WERI-Rb-1 (cell line): ENCODE data around the gene RHOG.

Source experiments
- DNase-seq: peaks from one replicate; pipeline ENCODE4 v3.0.0-alpha.2; 2020
- H3K27ac ChIP-seq: fragments of 250-450 bp; sonication (Bioruptor Pico); 2 replicates; pipeline ENCODE4 v1.5.1; 2020; ENCODE audit warnings: mild to moderate bottlenecking, moderate library complexity
- H3K27me3 ChIP-seq: fragments of 250-450 bp; sonication (Bioruptor Pico); 2 replicates; pipeline ENCODE4 v1.5.1; 2021; ENCODE audit warnings: mild to moderate bottlenecking, low read depth, moderate library complexity; ENCODE audit not compliant: insufficient read depth, severe bottlenecking
- H3K36me3 ChIP-seq: fragments of 250-450 bp; sonication (Bioruptor Pico); 2 replicates; pipeline ENCODE4 v1.5.1; 2020; ENCODE audit warnings: mild to moderate bottlenecking, moderate library complexity
- H3K4me3 ChIP-seq: 2 replicates; pipeline ENCODE4 v1.5.1; 2011; ENCODE audit warnings: low read depth, mild to moderate bottlenecking, control low read depth, low read length
- H3K9me3 ChIP-seq: fragments of 250-450 bp; sonication (Bioruptor Pico); 2 replicates; pipeline ENCODE4 v1.5.1; 2021; ENCODE audit warnings: mild to moderate bottlenecking, moderate library complexity; ENCODE audit not compliant: severe bottlenecking
- TF ChIP-seq, protein P1 (sequence below): IDR thresholded peaks from 2 replicates; pipeline ENCODE4 v1.5.1; 2011; ENCODE audit warnings: low read depth, mild to moderate bottlenecking, control low read depth, inconsistent platforms, low read length

Gene RHOG

DNA sequence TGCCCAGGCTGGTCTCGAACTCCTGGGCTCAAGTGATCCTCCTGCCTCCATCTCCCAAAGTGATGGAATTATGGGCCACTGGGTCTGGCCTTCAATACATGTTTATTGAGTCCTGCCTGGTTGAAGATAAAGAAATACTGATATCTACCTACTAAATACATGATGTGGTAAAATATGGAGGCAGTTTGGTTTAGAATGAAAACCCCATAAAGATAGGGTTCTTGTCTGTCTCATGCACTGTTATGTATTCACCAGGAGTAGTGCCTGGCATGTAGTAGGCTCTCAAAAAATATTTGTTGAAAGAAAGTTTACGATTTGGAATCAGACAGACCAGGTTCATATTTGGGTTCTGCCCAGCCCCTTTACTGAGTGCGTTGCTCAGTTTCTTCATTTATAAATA lies 35.9 kb upstream of the RHOG start:
- no peaks in the 10 kb centered on the region for H3K27me3 ChIP-seq
- H3K27ac ChIP-seq = no peak overlapping the region

DNA sequence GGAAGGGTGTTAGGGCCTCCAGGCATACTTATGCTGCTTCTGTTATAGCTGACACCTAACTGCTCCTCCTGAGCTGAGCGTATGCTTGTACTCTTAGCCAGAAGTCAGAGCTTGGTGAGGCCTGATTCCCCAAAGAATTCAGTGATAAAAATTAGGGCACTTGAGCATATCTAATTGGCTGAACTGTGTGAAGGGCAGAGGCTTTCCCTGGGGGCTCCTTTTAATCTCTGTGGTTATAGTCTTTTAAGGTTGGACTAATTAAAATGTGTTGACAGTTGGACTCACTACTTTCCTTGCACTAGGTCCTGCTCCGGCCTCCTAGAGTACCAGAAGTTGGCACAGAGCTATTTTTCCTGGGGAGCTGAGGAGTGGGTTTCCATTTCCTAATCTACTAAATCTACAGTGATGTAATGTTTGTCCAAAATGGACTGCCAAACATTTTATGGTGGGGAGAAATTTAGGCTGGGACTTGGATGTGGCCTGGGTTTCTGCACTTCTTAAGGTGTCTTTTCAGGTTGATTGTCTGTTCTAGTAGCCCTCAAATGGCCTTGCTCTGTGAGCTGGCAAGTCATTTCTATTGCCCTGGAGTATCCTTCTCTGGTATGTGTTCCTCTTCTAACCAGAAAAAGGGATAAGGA lies 33.1 kb upstream of the RHOG start:
- Histone ChIP-seq H3K27ac (no peak overlapping the region), H3K4me3 (no peak overlapping the region), H3K36me3 (no peaks in the 10 kb centered on the region), H3K9me3 (no peaks in the 10 kb centered on the region), H3K27me3 (no peaks in the 10 kb centered on the region)
- no peak for DNase-seq
- TF ChIP-seq, protein P1, sequence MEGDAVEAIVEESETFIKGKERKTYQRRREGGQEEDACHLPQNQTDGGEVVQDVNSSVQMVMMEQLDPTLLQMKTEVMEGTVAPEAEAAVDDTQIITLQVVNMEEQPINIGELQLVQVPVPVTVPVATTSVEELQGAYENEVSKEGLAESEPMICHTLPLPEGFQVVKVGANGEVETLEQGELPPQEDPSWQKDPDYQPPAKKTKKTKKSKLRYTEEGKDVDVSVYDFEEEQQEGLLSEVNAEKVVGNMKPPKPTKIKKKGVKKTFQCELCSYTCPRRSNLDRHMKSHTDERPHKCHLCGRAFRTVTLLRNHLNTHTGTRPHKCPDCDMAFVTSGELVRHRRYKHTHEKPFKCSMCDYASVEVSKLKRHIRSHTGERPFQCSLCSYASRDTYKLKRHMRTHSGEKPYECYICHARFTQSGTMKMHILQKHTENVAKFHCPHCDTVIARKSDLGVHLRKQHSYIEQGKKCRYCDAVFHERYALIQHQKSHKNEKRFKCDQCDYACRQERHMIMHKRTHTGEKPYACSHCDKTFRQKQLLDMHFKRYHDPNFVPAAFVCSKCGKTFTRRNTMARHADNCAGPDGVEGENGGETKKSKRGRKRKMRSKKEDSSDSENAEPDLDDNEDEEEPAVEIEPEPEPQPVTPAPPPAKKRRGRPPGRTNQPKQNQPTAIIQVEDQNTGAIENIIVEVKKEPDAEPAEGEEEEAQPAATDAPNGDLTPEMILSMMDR = no peak

More for the DNA sequence above, 35.9 kb upstream of the RHOG start:
- H3K36me3 ChIP-seq = no peaks in the 10 kb centered on the region
- no peak for DNase-seq
- TF ChIP-seq, protein P1 = no peak
- no peaks in the 10 kb centered on the region for H3K9me3 ChIP-seq
- no peak overlapping the region for H3K4me3 ChIP-seq

DNA sequence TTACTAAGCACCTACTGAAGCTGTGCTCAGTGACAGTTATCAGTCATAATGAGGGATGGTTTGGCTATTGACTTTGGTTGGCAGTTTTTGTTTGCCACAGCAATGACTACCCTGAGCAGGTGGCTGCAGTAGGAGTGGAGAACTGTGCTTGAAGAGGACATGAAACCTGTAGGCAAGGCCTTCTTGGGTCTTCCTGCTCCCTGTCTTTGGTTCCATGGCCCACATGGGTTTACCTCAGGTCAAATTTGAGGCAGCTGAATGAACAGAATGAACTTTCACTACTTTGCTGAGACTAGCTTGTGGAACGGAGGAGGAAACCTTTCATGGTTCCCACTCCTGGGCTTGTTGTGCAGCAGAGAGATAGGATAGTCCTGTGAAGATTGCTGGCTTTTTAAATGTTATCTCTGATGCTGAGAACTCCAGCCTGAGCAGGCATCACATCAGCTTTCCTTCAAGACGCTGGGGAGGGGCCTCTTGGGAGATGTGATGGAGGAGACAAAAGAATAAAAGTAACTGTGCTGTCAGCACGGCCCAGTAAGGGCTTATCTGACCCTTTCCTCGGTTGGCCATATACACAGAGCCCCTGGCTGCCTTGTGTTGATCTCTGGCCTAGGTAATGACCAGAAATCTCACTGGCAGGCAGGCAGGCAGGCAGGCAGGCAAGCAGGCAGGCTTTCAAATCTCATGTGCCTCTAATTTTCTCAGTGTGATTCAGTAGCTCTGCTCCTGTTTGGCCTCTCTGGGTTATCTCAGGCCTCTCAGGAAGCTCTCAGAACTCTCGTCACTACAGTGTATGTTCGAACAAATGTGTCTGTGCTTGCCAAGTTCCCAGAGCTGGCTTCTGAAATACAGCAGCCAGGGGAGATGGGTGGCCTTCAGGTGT lies 26.7 kb upstream of the RHOG start:
- no peak overlapping the region for H3K27ac ChIP-seq
- TF ChIP-seq, protein P1 = no peak
- H3K4me3 ChIP-seq = no peak overlapping the region
- no peaks in the 10 kb centered on the region for H3K27me3 ChIP-seq
- H3K36me3 ChIP-seq = no peaks in the 10 kb centered on the region
- no peak for DNase-seq
- no peaks in the 10 kb centered on the region for H3K9me3 ChIP-seq

DNA sequence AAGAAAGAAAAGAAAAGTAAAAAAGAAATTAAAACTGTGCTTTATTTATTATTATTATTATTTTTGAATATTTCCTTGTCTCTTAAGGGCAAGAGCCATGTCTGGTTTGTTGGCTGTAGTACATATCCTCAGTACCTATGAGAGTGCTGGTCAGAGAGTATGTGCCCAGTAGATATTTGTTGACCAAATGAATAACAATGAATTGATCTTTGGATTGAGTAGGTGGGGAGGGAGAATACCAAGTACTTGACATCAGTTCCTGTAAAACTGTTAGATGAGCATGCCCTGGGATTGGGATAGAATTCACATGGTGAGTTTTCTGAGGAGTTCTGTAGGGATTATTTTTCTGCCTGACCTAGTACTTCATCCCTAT lies 26.1 kb upstream of the RHOG start:
- Histone ChIP-seq H3K9me3 (no peaks in the 10 kb centered on the region), H3K4me3 (no peak overlapping the region), H3K27me3 (no peaks in the 10 kb centered on the region), H3K27ac (no peak overlapping the region), H3K36me3 (no peaks in the 10 kb centered on the region)
- TF ChIP-seq, protein P1 = no peak
- DNase-seq = no peak

DNA sequence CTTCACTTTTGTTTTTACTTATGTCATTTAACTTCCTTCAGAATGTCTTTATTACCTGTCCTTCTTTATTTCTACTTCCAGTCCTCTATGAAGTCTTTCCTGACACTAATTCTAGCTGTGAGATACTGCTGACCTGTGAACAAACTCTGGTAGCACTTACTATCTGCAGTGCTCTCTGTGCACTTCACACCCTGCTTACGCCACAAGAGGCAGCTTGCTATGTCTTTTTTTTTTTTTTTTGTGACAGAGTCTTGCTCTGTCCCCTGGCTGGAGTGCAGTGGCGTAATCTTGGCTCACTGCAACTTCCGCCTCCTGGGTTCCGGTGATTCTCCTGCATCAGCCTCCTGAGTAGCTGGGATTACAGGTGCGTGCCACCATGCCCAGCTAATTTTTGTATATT lies 25.4 kb upstream of the RHOG start:
- no peak overlapping the region for H3K27ac ChIP-seq
- no peak for DNase-seq
- no peaks in the 10 kb centered on the region for H3K36me3 ChIP-seq
- H3K27me3 ChIP-seq = no peaks in the 10 kb centered on the region
- TF ChIP-seq, protein P1 = no peak
- H3K4me3 ChIP-seq = no peak overlapping the region
- H3K9me3 ChIP-seq = no peaks in the 10 kb centered on the region
